Activated CD4-positive, alpha-beta T cell treated with anti-CD3 and anti-CD28 coated beads for 36 hours (primary cell): ENCODE results near the gene GALR2. TPM values are rescaled to one million over a fixed set of nuclear protein-coding genes. Genes with fewer than 3 reads are reported as not detected.

Experiments
- ATAC-seq: fragments of 200-7000 bp; cut with Tn5 transposase; one replicate; pipeline ENCODE4 v1.10.0; 2021; ENCODE audit warnings: mild to moderate bottlenecking, moderate library complexity
- CTCF ChIA-PET: fragments of 350-600 bp; sonication (Branson Sonifier 250); formaldehyde crosslinking; loops from one replicate; lab custom pipeline; 2021; ENCODE audit warnings: antibody characterized with exemption; lab: Charles Lee
- POLR2A ChIA-PET: fragments of 350-600 bp; sonication (Branson Sonifier 250); formaldehyde crosslinking; loops from one replicate; lab custom pipeline; 2021; ENCODE audit warnings: antibody characterized with exemption, inconsistent platforms; lab: Charles Lee
- DNase-seq: peaks from one replicate; pipeline ENCODE4 v3.0.0-alpha.2; 2020
- H3K27ac Mint-ChIP-seq: one replicate; pipeline ENCODE4 v1.8.0; 2021; ENCODE audit warnings: mixed read lengths
- H3K27me3 Mint-ChIP-seq: one replicate; pipeline ENCODE4 v1.8.0; 2021; ENCODE audit warnings: mixed read lengths
- H3K36me3 Mint-ChIP-seq: one replicate; pipeline ENCODE4 v1.8.0; 2021; ENCODE audit warnings: low read depth, mixed read lengths
- H3K4me1 Mint-ChIP-seq: one replicate; pipeline ENCODE4 v1.8.0; 2021; ENCODE audit warnings: mixed read lengths
- H3K4me3 Mint-ChIP-seq: one replicate; pipeline ENCODE4 v1.8.0; 2021; ENCODE audit warnings: mild to moderate bottlenecking, moderate library complexity, mixed read lengths
- H3K9me3 Mint-ChIP-seq: one replicate; pipeline ENCODE4 v1.8.0; 2021; ENCODE audit warnings: low read depth, mixed read lengths
- intact Hi-C, 2 experiments: fragments of 100-400 bp; cut with DNase I in 1 of 2; cut with micrococcal nuclease in 1 of 2; formaldehyde crosslinking; loops; one replicate each; pipeline versions ENCODE4 v1.14.2 to v1.15.1; 2022 to 2024; cut with DNase I, micrococcal nuclease
- total RNA-seq, 2 experiments: library from RNA; stranded (reverse); gene quantifications; one replicate each; pipeline ENCODE4 v1.2.3, GENCODE V29; 2021

GALR2 gene
- total RNA-seq, 2 experiments from 2014 or later, result 5.9 to 6.4 TPM

DNA sequence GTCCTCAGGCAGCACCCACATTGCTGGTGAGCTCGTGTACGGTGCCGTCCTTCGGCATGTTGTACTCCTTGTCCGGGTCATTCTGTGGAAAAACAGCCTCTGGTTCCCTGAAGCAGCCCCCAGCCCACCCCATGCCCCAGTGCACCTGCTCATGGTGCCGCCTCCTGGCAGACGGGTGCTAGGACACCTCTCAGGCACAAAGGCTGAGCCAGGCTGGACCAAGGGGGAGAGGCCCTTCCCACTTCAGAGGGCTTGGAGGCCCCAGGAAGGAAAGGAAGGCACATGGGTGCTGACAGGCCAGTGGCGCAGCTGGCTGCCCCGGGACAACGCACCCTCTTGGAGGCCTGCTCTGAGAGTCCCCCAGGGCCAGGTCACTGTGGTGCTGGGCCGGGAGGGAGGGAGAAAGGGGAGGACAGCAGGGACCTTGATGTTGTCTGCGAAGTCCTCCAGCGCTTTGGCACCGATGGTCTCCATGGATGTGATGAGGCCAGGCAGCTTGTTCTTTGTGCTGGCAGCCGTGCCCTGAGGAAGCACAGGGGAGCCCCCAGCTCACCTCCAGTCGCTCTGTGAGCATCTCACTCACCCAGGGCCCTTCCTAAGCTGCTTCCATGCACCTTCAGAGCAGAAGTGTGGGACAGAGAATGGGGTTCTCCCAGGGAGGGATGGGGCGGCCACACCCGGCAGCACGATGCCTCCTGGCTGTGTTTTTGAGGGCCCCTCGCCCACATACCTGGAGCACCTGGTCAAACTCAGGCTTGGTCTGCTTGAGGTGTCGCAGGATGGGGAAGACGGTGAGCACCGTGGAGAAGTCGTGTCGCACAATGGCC, 13.7 kb downstream of the GALR2 start:
- ChIA-PET CTCF (interaction anchor here (1.2 kb wide), 1 partner anchor 74 kb away, joined by 3 read pairs; no protein-coding TSS in a partner anchor), POLR2A (interaction anchor here (0.5 kb wide), 1 partner anchor 268 kb away, joined by 4 read pairs; no protein-coding TSS in a partner anchor)
- peaks cover 14% of the 10 kb centered on the region for H3K36me3 Mint-ChIP-seq
- no peaks in the 10 kb centered on the region for H3K9me3 Mint-ChIP-seq
- no peak for ATAC-seq
- no peaks in the 10 kb centered on the region for H3K27me3 Mint-ChIP-seq
- no peak for DNase-seq
- intact Hi-C loops, result no loop called here
- no peak overlapping the region for H3K27ac Mint-ChIP-seq
- H3K4me3 Mint-ChIP-seq, result no peak overlapping the region
- H3K4me1 Mint-ChIP-seq, result no peaks in the 10 kb centered on the region

DNA sequence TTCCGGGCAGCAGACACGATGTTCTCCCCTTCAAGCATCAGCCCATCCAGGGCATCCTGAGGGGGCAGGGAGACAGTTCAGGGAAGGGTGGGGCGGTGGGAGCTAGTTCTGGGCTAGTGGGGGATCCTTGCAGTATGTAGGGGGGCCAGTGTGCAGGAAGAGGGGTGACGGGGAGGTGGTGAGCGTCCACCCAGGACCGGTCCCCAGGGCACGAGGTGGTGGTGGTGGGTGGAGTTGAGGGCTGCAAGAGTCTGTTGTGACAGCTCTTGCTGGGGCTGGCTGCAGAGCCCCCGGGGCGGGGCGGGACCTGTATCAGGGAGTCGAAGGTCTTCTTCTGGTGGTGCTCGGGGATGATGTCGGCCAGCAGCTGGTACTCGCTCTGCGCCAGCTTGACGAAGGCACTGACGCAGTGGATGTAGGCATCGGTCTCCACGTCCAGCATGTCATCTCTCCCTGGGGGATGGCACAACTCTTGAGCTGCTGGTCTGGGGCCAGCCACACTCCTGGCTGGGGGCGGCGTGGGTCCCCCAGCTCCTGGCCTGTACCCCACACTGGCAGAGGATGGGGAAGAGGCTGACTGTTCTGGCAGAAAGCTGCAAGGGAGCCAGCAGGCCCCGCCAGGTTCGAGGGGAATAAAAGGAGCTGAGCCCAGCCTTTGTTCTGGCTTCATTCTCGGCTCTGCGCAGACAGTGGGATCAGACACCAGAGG, 14.4 kb downstream of the GALR2 start:
- no peak overlapping the region for H3K27ac Mint-ChIP-seq
- no peak overlapping the region for H3K4me3 Mint-ChIP-seq
- POLR2A ChIA-PET, result interaction anchor here (0.5 to 0.7 kb wide), 2 partner anchors 42 to 267 kb away, joined by 4 read pairs; no protein-coding TSS in a partner anchor

DNA sequence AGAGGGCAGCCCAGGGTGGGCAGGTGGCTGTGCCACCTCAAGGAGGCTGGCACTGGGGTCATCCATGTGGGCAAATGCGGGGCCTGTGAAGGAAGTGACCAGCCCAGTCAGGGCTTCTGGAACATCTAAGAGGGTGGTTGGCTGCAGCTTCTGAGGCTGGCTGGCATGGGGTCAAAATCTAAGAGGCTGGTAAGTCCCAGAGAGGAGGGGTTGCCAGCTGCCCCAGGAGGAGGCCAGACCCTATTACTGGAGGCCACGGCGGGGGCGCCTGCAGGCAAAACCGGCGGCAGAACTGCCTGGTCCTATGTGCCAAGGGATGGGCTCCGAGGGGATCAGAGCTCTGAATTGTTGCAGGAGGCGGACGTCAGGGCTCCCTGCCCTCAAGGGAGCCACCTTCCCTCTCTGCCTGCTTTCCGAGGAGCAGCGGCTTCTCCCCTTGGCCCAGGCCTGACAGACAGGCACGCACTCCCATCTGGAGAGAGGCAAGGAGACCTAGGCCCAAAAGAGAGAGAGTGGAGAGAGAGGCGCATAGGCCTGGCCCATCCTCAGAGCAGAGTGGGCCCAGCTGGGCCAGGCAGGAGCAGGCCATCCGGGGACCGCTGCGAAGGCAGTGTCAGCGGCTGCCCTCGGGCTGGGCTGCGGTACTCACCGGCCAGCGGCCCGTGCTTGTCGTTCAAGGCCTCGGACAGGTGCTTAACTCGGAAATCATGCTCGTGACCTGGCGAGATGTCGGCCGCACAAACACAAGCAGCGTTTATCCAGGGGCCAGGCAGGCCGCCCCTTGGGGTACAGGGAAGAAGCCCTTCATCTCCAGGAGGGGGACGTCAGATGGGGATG, 15.3 kb downstream of the GALR2 start:
- intact Hi-C loops, result no loop called here
- ChIA-PET CTCF (interaction anchor here (1.1 to 1.2 kb wide), 2 partner anchors 15 to 76 kb away, joined by 3 read pairs; no protein-coding TSS in a partner anchor), POLR2A (interaction anchor here (0.7 kb wide), 1 partner anchor 43 kb away, joined by 4 read pairs; no protein-coding TSS in a partner anchor)
- Mint-ChIP-seq H3K27me3 (no peaks in the 10 kb centered on the region), H3K36me3 (peaks cover 21% of the 10 kb centered on the region), H3K4me3 (no peak overlapping the region), H3K4me1 (no peaks in the 10 kb centered on the region), H3K9me3 (no peaks in the 10 kb centered on the region), H3K27ac (no peak overlapping the region)
- ATAC-seq, result no peak
- DNase-seq, result no peak

More for the DNA sequence above, 14.4 kb downstream of the GALR2 start:
- Mint-ChIP-seq H3K4me1 (no peaks in the 10 kb centered on the region), H3K27me3 (no peaks in the 10 kb centered on the region), H3K9me3 (no peaks in the 10 kb centered on the region), H3K36me3 (peaks cover 17% of the 10 kb centered on the region)
- ATAC-seq, result no peak
- CTCF ChIA-PET, result interaction anchor here (1.1 to 1.2 kb wide), 2 partner anchors 16 to 75 kb away, joined by 3 read pairs; no protein-coding TSS in a partner anchor
- intact Hi-C loops, result no loop called here
- no peak for DNase-seq

- Mint-ChIP-seq H3K27ac (no peak overlapping the region), H3K4me3 (no peak overlapping the region), H3K27me3 (no peaks in the 10 kb centered on the region), H3K36me3 (peaks cover 22% of the 10 kb centered on the region), H3K4me1 (no peaks in the 10 kb centered on the region), H3K9me3 (no peaks in the 10 kb centered on the region)
- DNase-seq, result no peak
- CTCF ChIA-PET, result no interaction called here
- ATAC-seq, result no peak
- intact Hi-C loops, result no loop called here
- POLR2A ChIA-PET, result no interaction called here
These were observed 16.0 kb downstream of the GALR2 start for GRCh38 chr17:76090517-76091129.

- Mint-ChIP-seq H3K4me1 (no peaks in the 10 kb centered on the region), H3K27ac (peak overlapping the region; percentile 63), H3K4me3 (peak overlapping the region; percentile 28), H3K36me3 (peaks cover 26% of the 10 kb centered on the region), H3K27me3 (no peaks in the 10 kb centered on the region), H3K9me3 (no peaks in the 10 kb centered on the region)
- ATAC-seq (peak; percentile 69), DNase-seq (no peak)
- CTCF ChIA-PET, result interaction anchor here (1.0 kb wide), 1 partner anchor 12 kb away, joined by 6 read pairs; no protein-coding TSS in a partner anchor
- POLR2A ChIA-PET, result no interaction called here
- intact Hi-C loops, result no loop called here
These were observed 17.1 kb downstream of the GALR2 start for GRCh38 chr17:76091526-76092286.

DNA sequence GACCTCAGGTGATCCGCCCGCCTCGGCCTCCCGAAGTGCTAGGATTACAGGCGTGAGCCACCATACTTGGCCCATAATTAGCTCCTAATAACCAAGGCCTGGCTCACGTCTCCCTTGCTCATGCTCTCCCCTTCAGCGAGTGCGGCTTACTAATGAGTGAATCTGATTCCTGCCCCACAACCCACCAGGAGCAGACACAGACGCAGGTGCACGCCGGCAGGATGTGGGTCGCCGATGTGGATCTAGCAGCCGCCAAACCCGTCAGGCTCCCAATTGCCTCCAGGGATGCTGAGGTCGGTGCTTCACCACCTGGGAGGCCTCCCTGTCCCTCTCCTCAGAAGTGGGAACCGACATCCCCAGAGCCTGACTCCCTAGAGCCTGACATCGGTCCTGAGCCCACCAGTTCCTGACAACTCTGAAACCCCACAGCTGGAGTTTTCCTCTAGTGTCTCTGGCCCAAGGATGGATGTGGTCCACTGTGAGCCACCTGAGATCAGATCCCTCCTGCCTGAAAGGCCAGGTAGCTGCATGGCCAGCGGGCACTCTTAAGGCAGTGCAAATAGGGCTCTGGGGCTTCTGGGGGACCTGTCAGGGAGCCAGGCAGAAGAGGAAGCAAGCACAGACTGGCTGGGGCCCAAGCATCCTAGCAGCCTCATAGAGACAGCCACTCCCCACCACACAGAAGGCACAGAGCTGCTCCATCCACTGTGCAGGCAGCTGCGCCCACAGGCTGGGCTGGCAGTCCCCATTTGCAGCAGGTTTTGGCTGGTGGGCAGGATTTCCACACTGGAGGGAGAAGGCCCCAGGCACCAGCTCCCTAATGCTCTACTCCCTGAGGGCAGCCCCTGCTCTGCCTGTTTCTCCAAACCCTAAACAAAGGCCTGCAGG, 18.2 kb downstream of the GALR2 start:
- ATAC-seq (no peak), DNase-seq (no peak)
- ChIA-PET POLR2A (no interaction called here), CTCF (interaction anchor here (0.9 to 1.0 kb wide), 3 partner anchors 13 to 316 kb away, joined by 4 to 6 read pairs (median 5); partner anchors contain the start of gene MRPL38)
- Mint-ChIP-seq H3K9me3 (no peaks in the 10 kb centered on the region), H3K27ac (no peak overlapping the region), H3K4me1 (no peaks in the 10 kb centered on the region), H3K36me3 (peaks cover 33% of the 10 kb centered on the region), H3K27me3 (no peaks in the 10 kb centered on the region), H3K4me3 (no peak overlapping the region)
- intact Hi-C loops, result no loop called here

GRCh38 chr17:76094046-76094445, 19.5 kb downstream of the GALR2 start:
- intact Hi-C loops, result no loop called here
- no peak for DNase-seq
- Mint-ChIP-seq H3K27me3 (no peaks in the 10 kb centered on the region), H3K9me3 (no peaks in the 10 kb centered on the region), H3K27ac (no peak overlapping the region), H3K4me1 (no peaks in the 10 kb centered on the region), H3K4me3 (no peak overlapping the region), H3K36me3 (peaks cover 32% of the 10 kb centered on the region)
- ATAC-seq, result no peak
- ChIA-PET POLR2A (interaction anchor here (0.5 kb wide), 1 partner anchor 23 kb away, joined by 4 read pairs; no protein-coding TSS in a partner anchor), CTCF (interaction anchor here (0.6 to 0.8 kb wide), 3 partner anchors 8 to 83 kb away, joined by 3 to 5 read pairs (median 3); no protein-coding TSS in a partner anchor)

GRCh38 chr17:76095943-76096342, 21.4 kb downstream of the GALR2 start:
- ChIA-PET CTCF (interaction anchor here (0.5 to 1.7 kb wide), 7 partner anchors 8 to 849 kb away, joined by 3 to 5 read pairs (median 4); no protein-coding TSS in a partner anchor), POLR2A (no interaction called here)
- H3K4me3 Mint-ChIP-seq, result no peak overlapping the region
- H3K4me1 Mint-ChIP-seq, result peaks cover 3% of the 10 kb centered on the region
- ATAC-seq, result no peak
- no peaks in the 10 kb centered on the region for H3K27me3 Mint-ChIP-seq
- no peak overlapping the region for H3K27ac Mint-ChIP-seq
- peaks cover 40% of the 10 kb centered on the region for H3K36me3 Mint-ChIP-seq
- intact Hi-C loops, result no loop called here
- no peaks in the 10 kb centered on the region for H3K9me3 Mint-ChIP-seq
- no peak for DNase-seq

GRCh38 chr17:76097716-76098295, 23.2 kb downstream of the GALR2 start:
- peaks cover 33% of the 10 kb centered on the region for H3K36me3 Mint-ChIP-seq
- no peak overlapping the region for H3K4me3 Mint-ChIP-seq
- no peak overlapping the region for H3K27ac Mint-ChIP-seq
- H3K4me1 Mint-ChIP-seq, result peaks cover 13% of the 10 kb centered on the region
- ATAC-seq (no peak), DNase-seq (no peak)
- H3K9me3 Mint-ChIP-seq, result no peaks in the 10 kb centered on the region
- CTCF ChIA-PET, result interaction anchor here (0.8 kb wide), 1 partner anchor 84 kb away, joined by 3 read pairs; no protein-coding TSS in a partner anchor
- no peaks in the 10 kb centered on the region for H3K27me3 Mint-ChIP-seq
- intact Hi-C loops, result no loop called here
- POLR2A ChIA-PET, result no interaction called here
